GM23338 (cell line): ENCODE results near the gene TMEM45A.

ENCODE experiments used
- CREB1 ChIP-seq: fragments of 250-450 bp; sonication (Bioruptor Pico); IDR thresholded peaks from 2 replicates; pipeline ENCODE4 v1.5.0; 2020; ENCODE audit warnings: low read depth, mild to moderate bottlenecking, moderate library complexity
- CTCF ChIP-seq, 2 experiments: fragments of 200-600 bp in 1 of 2; sonication (generic) in 1 of 2; conservative IDR thresholded peaks; 2 replicates each; pipeline versions ENCODE4 v1.5.1 to v1.6.1; 2016 to 2017; ENCODE audit warnings: antibody characterized with exemption in 2 of 2, low read depth in 2 of 2, mild to moderate bottlenecking in 2 of 2, moderate library complexity in 1 of 2
- ETS1 ChIP-seq: IDR thresholded peaks from 2 replicates; pipeline ENCODE4 v1.6.1; 2016; ENCODE audit warnings: antibody characterized with exemption
- EZH2 ChIP-seq: fragments of 200-600 bp; sonication (generic); IDR thresholded peaks from one replicate; pipeline ENCODE4 v1.8.0; 2017; ENCODE audit warnings: antibody characterized with exemption, mild to moderate bottlenecking, low read depth; ENCODE audit not compliant: unreplicated experiment
- EZH2phosphoT487 ChIP-seq: fragments of 200-600 bp; sonication (generic); IDR thresholded peaks from one replicate; pipeline ENCODE4 v1.8.1; 2018; ENCODE audit warnings: antibody characterized with exemption; ENCODE audit not compliant: unreplicated experiment
- NANOG ChIP-seq: IDR thresholded peaks from 2 replicates; pipeline ENCODE4 v1.6.1; 2016; ENCODE audit warnings: antibody characterized with exemption, borderline replicate concordance
- POLR2AphosphoS5 ChIP-seq: IDR thresholded peaks from 2 replicates; pipeline ENCODE4 v1.6.1; 2016; ENCODE audit warnings: antibody characterized with exemption, low read depth
- STAT1 ChIP-seq: IDR thresholded peaks from one replicate; pipeline ENCODE4 v1.6.1; 2016; ENCODE audit warnings: antibody characterized with exemption; ENCODE audit not compliant: unreplicated experiment

GRCh38 chr3:100492059-100493006 lies at the start of gene TMEM45A:
- TF ChIP-seq CTCF (conservative IDR thresholded peaks at IDR 0.05; ENCODE audit: low read depth in 2 of 2) (no peak), EZH2phosphoT487 (no peak), STAT1 (no peak), EZH2 (no peak), NANOG (no peak), POLR2AphosphoS5 (peak; percentile 77), ETS1 (no peak), CREB1 (CRISPR knock-in tag) (peak; percentile 64)
